CD14-positive monocyte (primary cell): Measurements from ENCODE around the gene KIAA0408. TPM values are rescaled to one million over a fixed set of nuclear protein-coding genes. Genes with fewer than 3 reads are reported as not detected.

ENCODE experiments used
- DNase-seq, 3 donors: peaks; one replicate each; pipeline ENCODE4 v3.0.0-alpha.2; 2011 to 2022
- H2AFZ ChIP-seq: 2 replicates; pipeline ENCODE4 v1.6.0; 2012; ENCODE audit warnings: mild to moderate bottlenecking, low read depth, low read length, inconsistent platforms; ENCODE audit not compliant: insufficient read depth, poor library complexity, severe bottlenecking
- H3K27ac ChIP-seq, 2 donors: 1 replicate in 1 of 2; 2 replicates in 1 of 2; pipeline ENCODE4 v1.5.1; 2012 to 2013; ENCODE audit warnings: low read length in 2 of 2, control low read depth in 1 of 2, inconsistent platforms in 1 of 2, low read depth in 1 of 2, mild to moderate bottlenecking in 1 of 2
- H3K27me3 ChIP-seq, 2 donors: one replicate each; pipeline versions ENCODE4 v1.6.0 to v1.6.1; 2011 to 2013; ENCODE audit warnings: low read length in 2 of 2; ENCODE audit not compliant: control insufficient read depth in 2 of 2, insufficient read depth in 2 of 2
- H3K36me3 ChIP-seq, 2 donors: replicated peaks in 1 of 2; 1 replicate in 1 of 2; 2 replicates in 1 of 2; pipeline versions ENCODE4 v1.5.1 to v1.6.1; 2012 to 2013; ENCODE audit warnings: low read length in 2 of 2, control low read depth in 1 of 2, inconsistent platforms in 1 of 2, mild to moderate bottlenecking in 1 of 2; ENCODE audit not compliant: insufficient read depth in 2 of 2, control insufficient read depth in 1 of 2
- H3K4me1 ChIP-seq, 2 donors: 1 replicate in 1 of 2; 2 replicates in 1 of 2; pipeline versions ENCODE4 v1.5.1 to v1.6.1; 2012 to 2013; ENCODE audit warnings: low read length in 2 of 2, control low read depth in 1 of 2, inconsistent platforms in 1 of 2, mild to moderate bottlenecking in 1 of 2, moderate library complexity in 1 of 2; ENCODE audit not compliant: insufficient read depth in 2 of 2, control insufficient read depth in 1 of 2
- H3K4me2 ChIP-seq: replicated peaks from 2 replicates; pipeline ENCODE3; 2012; ENCODE audit warnings: low read length, moderate library complexity, mild to moderate bottlenecking; ENCODE audit not compliant: poor library complexity, severe bottlenecking; ENCODE audit errors: extremely low read depth
- H3K4me3 ChIP-seq, 3 experiments: fragments of 200-600 bp in 1 of 3; sonication (generic) in 1 of 3; replicated peaks in 1 of 3; 1 replicate in 2 of 3; 2 replicates in 1 of 3; pipeline ENCODE4 v1.5.1; 2011 to 2013; ENCODE audit warnings: low read length in 3 of 3, mild to moderate bottlenecking in 3 of 3, control low read depth in 2 of 3, low read depth in 2 of 3, inconsistent platforms in 1 of 3, moderate library complexity in 1 of 3
- H3K79me2 ChIP-seq: 2 replicates; pipeline ENCODE4 v1.6.0; 2012; ENCODE audit warnings: mild to moderate bottlenecking, control low read depth, inconsistent platforms, low read length, moderate library complexity; ENCODE audit not compliant: insufficient read depth
- H3K9ac ChIP-seq: 2 replicates; pipeline ENCODE4 v1.6.0; 2017; ENCODE audit warnings: low read length, mild to moderate bottlenecking; ENCODE audit not compliant: insufficient read depth, poor library complexity, severe bottlenecking
- H3K9me3 ChIP-seq, 2 donors: replicated peaks in 1 of 2; 1 replicate in 1 of 2; 2 replicates in 1 of 2; pipeline versions ENCODE4 v1.5.1 to v1.6.1; 2012 to 2013; ENCODE audit warnings: low read length in 2 of 2, control low read depth in 1 of 2; ENCODE audit not compliant: control insufficient read depth in 1 of 2, insufficient read depth in 1 of 2
- H4K20me1 ChIP-seq: 2 replicates; pipeline ENCODE4 v1.6.0; 2012; ENCODE audit warnings: mild to moderate bottlenecking, low read length, control low read depth, moderate library complexity; ENCODE audit not compliant: insufficient read depth
- H3K27ac Mint-ChIP-seq, 7 donors: one replicate each; pipeline ENCODE4 v1.8.0; 2020; ENCODE audit warnings: mild to moderate bottlenecking in 7 of 7, mixed read lengths in 7 of 7, moderate library complexity in 6 of 7, inconsistent platforms in 2 of 7
- H3K27me3 Mint-ChIP-seq, 3 donors: one replicate each; pipeline ENCODE4 v1.8.0; 2021 to 2022; ENCODE audit warnings: low read depth in 3 of 3, mild to moderate bottlenecking in 3 of 3, mixed read lengths in 3 of 3, moderate library complexity in 3 of 3, inconsistent platforms in 1 of 3
- H3K36me3 Mint-ChIP-seq, 2 donors: one replicate each; pipeline ENCODE4 v1.8.0; 2020; ENCODE audit warnings: mixed read lengths in 2 of 2, inconsistent platforms in 1 of 2, mild to moderate bottlenecking in 1 of 2
- H3K4me1 Mint-ChIP-seq: one replicate; pipeline ENCODE4 v1.8.0; 2020; ENCODE audit warnings: mild to moderate bottlenecking, mixed read lengths
- H3K4me3 Mint-ChIP-seq, 2 donors: one replicate each; pipeline ENCODE4 v1.8.0; 2020; ENCODE audit warnings: mild to moderate bottlenecking in 2 of 2, mixed read lengths in 2 of 2, moderate library complexity in 1 of 2
- H3K9me3 Mint-ChIP-seq, 7 donors: one replicate each; pipeline ENCODE4 v1.8.0; 2020 to 2022; ENCODE audit warnings: mixed read lengths in 7 of 7, mild to moderate bottlenecking in 6 of 7, moderate library complexity in 6 of 7, inconsistent platforms in 2 of 7
- WGBS: methylation state at CpG from one replicate; pipeline ENCODE4 v1.1.5; 2013; ENCODE audit warnings: missing lambda C conversion rate; ENCODE audit not compliant: insufficient coverage; 5-methylcytosine and 5-hydroxymethylcytosine counted together
- intact Hi-C, 2 donors: fragments of 100-400 bp; cut with micrococcal nuclease; formaldehyde crosslinking; loops; one replicate each; pipeline versions ENCODE4 v1.15.0 to v1.15.1; 2023
- polyA plus RNA-seq, 3 donors: library from polyadenylated mRNA; depleted of rRNA in 1 of 3; unstranded in 2 of 3; stranded (reverse) in 1 of 3; fragments of 300-500 nt in 2 of 3; fragments of >200 nt in 1 of 3; fragmentation: Illumina TruSeq in 2 of 3; gene quantifications; 1 replicate in 2 of 3; 2 replicates in 1 of 3; pipeline ENCODE4 v1.2.3, GENCODE V29; 2012 to 2021
- TF ChIP-seq, protein P1 (sequence below): fragments of 200-600 bp; IDR thresholded peaks from one replicate; pipeline ENCODE4 v1.8.0; 2022; ENCODE audit warnings: antibody characterized with exemption, mild to moderate bottlenecking

The KIAA0408 gene
- polyA plus RNA-seq, 3 donors = 0.03 TPM; not detected in 2

DNA sequence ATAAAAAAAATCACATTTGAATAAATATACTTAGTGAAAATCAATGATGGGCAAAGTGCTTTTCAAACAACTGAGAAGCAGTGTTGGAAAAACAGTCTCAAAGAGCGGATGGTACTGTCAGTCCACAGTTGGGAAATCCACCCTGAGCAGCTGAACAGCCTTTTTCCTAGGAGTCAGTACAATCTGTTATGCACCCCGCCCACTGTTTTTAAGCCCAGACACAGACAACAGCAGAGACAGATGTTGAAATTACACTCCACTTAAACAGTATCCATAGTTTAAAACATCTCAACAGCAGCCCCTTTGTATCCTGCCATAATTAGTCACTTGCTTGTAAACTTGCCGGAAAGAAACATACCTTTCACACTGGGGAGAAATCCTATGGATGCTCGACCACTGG, 372 bp downstream of the KIAA0408 start:
- Mint-ChIP-seq H3K9me3 (no peaks in the 10 kb centered on the region), H3K4me3 (peak overlapping the region in 1 of 2 donors; percentile 34), H3K4me1 (peaks cover 35% of the 10 kb centered on the region), H3K36me3 (no peaks in the 10 kb centered on the region), H3K27ac (peak overlapping the region in 2 of 7 donors; percentile 10 to 55), H3K27me3 (peaks cover 0 to 2% (median 0%) of the 10 kb centered on the region in 3 donors)
- no peaks in the 10 kb centered on the region for H4K20me1 ChIP-seq
- no peaks in the 10 kb centered on the region for H3K9me3 ChIP-seq
- no peak overlapping the region for H3K9ac ChIP-seq
- H3K4me1 ChIP-seq = peaks cover 31 to 32% of the 10 kb centered on the region in 2 donors
- intact Hi-C loops = loop anchor here in 1 of 2 donors (10.0 kb wide), 1 partner anchor 56 kb away; the partner anchor contains the start of gene MTCL3
- no peaks in the 10 kb centered on the region for H3K36me3 ChIP-seq
- no peak overlapping the region for H2AFZ ChIP-seq
- H3K27ac ChIP-seq = no peak overlapping the region
- no peak overlapping the region for H3K4me2 ChIP-seq
- no peak overlapping the region for H3K4me3 ChIP-seq
- TF ChIP-seq, protein P1, sequence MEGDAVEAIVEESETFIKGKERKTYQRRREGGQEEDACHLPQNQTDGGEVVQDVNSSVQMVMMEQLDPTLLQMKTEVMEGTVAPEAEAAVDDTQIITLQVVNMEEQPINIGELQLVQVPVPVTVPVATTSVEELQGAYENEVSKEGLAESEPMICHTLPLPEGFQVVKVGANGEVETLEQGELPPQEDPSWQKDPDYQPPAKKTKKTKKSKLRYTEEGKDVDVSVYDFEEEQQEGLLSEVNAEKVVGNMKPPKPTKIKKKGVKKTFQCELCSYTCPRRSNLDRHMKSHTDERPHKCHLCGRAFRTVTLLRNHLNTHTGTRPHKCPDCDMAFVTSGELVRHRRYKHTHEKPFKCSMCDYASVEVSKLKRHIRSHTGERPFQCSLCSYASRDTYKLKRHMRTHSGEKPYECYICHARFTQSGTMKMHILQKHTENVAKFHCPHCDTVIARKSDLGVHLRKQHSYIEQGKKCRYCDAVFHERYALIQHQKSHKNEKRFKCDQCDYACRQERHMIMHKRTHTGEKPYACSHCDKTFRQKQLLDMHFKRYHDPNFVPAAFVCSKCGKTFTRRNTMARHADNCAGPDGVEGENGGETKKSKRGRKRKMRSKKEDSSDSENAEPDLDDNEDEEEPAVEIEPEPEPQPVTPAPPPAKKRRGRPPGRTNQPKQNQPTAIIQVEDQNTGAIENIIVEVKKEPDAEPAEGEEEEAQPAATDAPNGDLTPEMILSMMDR = no peak
- no peaks in the 10 kb centered on the region for H3K27me3 ChIP-seq
- no peak for DNase-seq
- no peaks in the 10 kb centered on the region for H3K79me2 ChIP-seq
- 63% methylated on average over 2 of the region's 4 CpGs for WGBS

DNA sequence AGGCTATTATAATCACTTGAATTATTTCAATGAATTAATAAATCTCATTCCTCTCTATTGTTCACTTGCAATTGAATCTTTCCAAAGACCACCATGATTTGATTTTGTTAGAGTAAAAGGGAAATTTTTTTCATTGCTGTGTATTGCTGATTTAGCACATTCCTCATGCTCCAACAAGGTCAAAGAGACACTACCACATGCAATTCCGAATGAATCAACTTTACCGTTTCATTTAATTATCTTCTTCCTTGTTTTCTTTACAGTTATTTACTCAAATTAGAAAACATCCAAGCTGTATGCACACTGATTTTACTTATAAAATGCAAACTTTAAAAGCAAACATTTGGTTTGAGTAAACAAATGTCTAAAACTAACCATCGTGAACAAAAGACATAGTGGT, 967 bp downstream of the KIAA0408 start:
- Histone ChIP-seq H3K4me3 (peak overlapping the region in 1 of 3 experiments; percentile 58), H3K27ac (peak overlapping the region in 1 of 2 donors; percentile 82), H4K20me1 (no peaks in the 10 kb centered on the region), H3K4me2 (peak overlapping the region; percentile 71), H3K27me3 (no peaks in the 10 kb centered on the region), H3K79me2 (no peaks in the 10 kb centered on the region), H3K4me1 (peaks cover 31 to 32% of the 10 kb centered on the region in 2 donors), H3K9ac (no peak overlapping the region), H3K9me3 (no peaks in the 10 kb centered on the region), H3K36me3 (no peaks in the 10 kb centered on the region), H2AFZ (no peak overlapping the region)
- intact Hi-C loops = loop anchor here in 1 of 2 donors (10.0 kb wide), 1 partner anchor 57 kb away; the partner anchor contains the start of gene MTCL3
- no CpG with 5 or more reads among the region's 3 CpGs for WGBS
- no peak for DNase-seq
- peak overlapping the region in 5 of 7 donors; percentile 85 to 95 (median 93) for H3K27ac Mint-ChIP-seq
- H3K4me1 Mint-ChIP-seq = peaks cover 35% of the 10 kb centered on the region
- no peak overlapping the region for H3K4me3 Mint-ChIP-seq
- peaks cover 0 to 2% (median 0%) of the 10 kb centered on the region in 3 donors for H3K27me3 Mint-ChIP-seq
- TF ChIP-seq, protein P1 = no peak
- no peaks in the 10 kb centered on the region for H3K9me3 Mint-ChIP-seq
- no peaks in the 10 kb centered on the region for H3K36me3 Mint-ChIP-seq
